Activated naive CD4-positive, alpha-beta T cell (primary cell): ENCODE measurements around the gene STK32B.

Experiments
- DNase-seq, 4 experiments: peaks; one replicate each; lab custom pipeline; 2025; lab: John Stamatoyannopoulos, UW

The STK32B gene

DNA sequence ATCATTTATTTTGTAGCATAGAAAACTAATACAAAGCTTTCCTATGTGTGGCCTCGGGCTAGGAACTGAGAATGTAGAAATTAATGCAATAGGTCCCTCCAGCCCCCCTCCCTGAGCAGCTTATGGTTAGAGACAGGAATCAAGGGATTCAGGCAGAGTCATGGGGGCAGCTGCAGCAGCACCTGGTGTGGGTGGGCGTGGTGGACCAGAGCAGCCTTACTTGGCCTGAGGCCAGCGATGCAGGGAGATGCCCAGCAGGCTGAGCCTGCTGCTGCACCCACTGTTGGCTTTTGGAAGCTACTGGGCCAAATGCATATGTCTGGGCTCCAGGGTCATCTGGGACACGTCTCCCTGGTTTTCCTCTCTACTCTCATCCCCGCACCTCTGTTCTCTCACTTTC, 74.0 kb downstream of the STK32B start:
- no peak for DNase-seq

DNA sequence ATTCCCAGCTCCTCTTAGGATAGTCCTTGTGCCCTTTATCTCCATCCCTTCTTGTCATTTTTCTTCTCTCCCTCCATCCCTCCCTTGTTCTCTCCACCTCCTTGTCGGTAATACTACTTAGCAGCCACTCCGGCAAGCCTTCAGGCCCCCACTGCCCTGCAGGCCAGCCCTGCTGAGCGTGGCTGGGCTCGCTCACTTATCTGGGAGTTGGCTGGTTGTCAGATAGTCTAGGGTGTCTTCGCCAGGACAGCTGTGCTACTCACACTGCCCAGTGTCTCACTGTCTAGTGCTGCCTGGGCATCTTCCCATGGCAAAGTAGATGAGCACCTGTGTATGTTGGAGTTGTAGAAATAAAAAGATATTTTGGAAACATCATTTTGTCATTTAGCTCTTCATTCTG, 75.0 kb downstream of the STK32B start:
- DNase-seq, result no peak

DNA sequence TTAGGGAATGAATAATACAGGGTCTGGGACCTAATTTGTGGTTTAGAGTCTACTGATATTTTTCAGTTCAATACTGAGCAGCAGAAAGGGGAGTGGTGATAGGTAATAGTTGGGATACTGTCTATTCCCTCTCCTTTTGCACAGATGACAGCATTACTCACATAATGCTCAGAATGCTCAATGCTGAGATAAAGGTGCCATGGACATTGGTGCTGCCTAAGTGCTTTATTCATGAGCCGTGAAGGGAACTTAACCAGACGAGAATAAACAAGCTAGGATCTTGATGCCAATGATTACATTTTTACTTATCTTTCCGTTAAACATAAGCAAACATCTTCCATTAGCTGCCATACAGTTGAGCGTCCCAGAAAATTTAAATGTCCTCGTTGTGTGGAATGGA, 75.6 kb downstream of the STK32B start:
- DNase-seq, result no peak

DNA sequence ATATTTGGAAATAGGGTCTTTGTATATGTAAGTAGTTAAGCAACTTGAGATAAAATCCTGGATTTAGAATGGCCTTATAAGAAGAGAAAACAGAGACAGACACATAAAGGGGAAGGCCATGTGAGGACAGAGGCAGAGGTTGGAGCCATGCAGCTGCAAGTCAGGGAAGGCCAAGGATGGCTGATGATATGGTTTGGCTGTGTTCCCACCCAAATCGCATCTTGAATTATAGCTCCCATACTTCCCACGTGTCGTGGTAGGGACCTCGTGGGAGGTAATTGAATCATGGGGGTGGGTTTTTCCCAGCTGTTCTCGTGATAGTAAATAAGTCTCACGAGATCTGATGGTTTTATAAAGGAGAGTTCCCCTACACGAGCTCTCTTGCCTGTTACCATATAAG, 76.3 kb downstream of the STK32B start:
- no peak for DNase-seq

DNA sequence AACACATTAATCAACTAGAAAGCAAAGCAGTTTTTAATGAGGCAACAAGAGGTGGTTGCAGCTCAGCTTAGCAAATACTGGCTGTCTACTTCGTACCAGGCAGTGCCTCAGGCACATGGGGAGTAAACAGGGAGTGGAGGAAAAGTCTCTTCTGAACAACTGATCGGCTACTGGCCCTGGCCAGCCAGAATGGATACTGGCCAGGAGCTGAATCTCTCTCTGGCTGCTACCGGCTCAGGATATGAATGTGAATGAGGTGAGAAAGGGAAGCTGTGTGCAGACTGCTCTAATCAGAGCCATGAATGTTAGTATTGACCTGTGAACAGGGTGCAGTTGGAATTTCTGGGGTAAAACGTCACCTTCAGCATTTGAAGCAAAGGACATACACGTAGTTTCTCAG, 77.3 kb downstream of the STK32B start:
- no peak for DNase-seq

DNA sequence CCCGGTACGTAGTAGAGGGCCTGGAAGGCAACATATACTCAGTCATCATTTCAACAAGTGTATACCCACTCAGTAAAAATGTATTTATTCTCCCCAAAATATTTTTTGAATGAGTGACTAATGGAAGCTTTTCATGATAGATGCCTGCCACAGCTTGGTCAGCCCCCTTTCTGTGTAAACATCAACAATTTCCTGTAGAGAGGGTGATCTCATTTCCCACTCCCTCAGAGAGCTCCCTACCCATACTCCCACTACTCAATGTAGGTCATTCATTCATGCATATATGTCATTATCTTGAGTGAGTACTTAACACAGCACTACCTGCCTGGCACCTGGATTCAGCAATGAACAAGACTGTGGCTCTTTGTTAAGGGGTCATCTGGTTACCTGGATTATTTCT, 81.9 kb downstream of the STK32B start:
- no peak for DNase-seq

DNA sequence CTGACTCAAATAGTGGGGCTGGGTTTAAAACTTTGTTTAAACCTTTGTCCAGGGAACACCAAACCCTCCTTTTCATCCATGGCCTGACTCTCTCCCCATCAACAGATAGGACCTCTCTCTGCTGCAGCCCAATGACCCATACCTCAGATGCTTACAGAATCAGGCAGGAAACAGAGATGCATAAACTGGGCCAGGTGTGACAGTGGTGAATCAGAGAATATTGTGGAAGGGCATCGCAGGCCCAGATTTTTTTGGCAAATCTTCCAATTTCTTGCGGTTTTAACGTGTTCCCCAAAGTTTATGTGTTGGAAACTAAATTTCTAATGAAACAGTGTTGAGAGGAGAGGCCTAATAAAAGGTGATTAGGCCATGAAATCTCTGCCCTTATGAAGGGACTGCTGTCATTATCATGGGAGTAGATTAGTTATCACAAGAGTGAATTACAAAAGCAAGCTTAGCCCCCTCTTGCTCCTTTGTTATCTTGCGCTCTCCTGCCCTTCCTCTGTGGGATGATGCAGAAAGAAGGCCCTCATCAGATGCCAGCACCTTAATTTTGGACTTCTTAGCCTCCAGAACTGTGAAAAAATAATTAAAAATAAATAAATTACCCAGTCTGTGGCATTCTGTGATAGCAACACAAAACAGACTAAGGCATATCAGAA, 82.8 kb downstream of the STK32B start:
- DNase-seq, result no peak

DNA sequence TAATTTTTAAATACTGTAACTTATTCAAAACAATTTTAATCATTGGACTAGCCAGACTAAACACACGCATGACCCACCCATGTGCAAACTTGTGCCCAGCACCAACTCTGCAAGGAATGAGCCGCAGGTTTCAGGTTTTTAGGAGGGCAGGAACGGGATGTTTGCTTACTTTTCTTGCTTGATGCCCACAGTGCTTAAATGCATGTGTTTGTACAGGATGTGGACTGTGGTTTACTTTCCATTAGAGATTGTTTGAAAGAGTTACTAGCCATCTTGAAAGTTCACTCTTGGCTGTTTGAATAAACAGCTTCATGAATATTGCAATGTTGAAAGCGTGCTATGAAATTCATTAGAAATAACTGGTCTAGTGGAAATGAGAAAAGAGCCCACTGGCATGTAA, 83.3 kb downstream of the STK32B start:
- no peak for DNase-seq

DNA sequence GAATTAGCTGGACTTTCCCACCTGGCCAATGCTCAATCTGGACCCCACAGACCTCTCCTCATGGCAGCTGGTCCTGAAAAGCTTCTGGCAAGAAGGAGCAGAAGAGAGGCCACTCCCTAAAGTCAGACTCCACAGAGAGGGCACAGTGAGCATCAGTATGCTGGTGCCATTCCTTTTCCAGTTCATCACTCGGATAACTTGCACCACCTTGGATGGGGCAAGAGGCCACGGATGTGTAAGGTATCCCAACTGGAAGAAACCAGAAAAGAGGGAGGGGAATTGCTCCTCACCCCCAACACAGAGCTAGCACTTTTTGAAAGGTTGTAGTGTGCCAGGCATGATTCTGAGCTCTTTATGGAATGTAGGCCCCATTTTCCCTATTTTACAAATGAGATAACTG, 85.9 kb downstream of the STK32B start:
- no peak for DNase-seq

DNA sequence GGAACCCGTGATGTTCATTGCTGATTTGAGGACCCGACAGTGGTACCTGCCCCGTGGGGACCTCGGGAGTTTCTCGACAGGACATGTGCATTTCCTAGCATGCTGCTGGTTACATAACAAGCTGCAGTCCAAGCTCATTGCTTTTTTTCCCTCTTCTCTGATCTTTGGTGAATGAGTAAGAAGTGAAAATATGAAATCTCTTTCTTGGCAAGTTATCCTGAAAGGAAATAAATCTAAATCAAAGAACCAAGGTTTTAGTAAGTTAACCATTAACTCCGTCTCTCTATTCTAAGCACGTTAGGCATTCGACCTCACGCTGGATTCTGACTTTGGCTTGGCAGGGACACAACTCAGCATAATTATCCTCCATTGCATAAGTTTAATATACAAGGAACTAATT, 86.6 kb downstream of the STK32B start:
- no peak for DNase-seq

DNA sequence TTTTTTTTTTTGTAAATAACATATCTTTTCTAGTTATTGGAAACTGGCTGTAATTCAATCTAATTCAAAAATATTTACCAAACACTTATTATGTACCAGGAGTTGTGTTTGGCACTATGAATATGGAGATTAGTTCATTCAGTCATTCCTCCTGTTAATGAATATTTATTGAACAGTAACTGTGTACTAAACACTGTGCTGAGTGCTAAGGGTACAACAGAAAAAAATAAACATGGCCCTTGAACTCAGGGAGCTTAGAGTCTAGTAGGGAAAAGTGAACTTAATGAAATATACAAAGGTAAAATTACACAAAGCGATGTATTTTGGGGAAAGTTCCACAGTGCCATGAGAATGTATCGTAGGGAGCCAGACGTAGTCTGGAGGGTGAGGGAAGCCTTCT, 87.1 kb downstream of the STK32B start:
- no peak for DNase-seq

DNA sequence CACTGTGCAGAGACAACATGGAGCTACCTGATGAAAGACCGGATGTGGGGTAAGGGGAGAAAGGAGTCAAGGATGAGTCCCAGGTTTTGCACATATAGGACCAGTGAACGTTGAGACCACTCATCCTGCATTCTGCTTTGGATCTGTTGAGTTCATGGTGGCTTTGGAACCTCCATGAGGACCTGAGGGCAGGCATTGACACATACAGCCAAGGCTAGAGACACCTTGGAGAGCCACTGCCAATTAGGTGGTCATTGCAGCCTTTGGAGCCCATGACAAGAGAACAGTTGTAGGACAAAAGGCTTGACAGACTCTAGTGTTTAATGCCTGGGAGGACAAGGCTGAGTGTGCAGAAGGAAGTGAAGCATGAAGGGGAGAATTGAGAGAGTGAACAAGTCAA, 87.9 kb downstream of the STK32B start:
- DNase-seq, result no peak

DNA sequence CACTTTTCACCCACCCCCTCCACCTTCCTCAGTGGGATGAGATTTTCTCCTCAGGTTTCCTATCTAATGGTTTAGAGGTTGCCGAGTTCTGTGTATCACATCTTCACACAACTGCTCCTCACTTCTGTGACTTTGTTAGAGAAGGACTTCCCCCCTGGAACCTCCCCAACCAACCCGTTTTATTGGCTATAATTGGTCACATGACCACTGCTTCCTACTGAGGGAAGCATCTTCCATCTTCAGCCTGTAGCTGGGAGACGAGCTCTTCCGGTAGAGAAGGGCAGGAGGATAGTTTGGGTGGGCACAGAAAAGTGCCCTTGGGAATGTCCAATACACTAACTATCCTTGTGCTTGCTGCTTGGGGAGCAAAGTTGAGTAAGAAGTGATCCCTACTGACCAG, 90.5 kb downstream of the STK32B start:
- no peak for DNase-seq

DNA sequence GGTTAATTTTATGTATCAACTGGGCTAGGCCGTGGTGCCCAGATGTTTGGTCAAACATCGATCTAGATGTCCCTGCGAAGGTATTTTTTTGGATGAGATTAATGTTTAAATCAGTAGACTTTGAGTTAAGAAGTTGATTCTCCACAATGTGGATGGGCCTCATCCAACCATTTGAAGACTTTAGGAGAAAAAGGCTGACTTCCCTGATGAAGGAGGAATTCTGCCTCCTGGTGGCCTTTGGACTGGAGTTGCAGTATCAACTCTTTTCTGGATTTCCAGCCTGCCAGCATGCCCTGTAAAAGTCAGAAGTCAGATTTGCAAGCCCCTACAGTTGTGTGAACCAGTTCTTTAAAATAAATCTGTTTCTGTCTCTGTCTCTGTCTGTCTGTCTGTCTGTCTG, 91.4 kb downstream of the STK32B start:
- no peak for DNase-seq

DNA sequence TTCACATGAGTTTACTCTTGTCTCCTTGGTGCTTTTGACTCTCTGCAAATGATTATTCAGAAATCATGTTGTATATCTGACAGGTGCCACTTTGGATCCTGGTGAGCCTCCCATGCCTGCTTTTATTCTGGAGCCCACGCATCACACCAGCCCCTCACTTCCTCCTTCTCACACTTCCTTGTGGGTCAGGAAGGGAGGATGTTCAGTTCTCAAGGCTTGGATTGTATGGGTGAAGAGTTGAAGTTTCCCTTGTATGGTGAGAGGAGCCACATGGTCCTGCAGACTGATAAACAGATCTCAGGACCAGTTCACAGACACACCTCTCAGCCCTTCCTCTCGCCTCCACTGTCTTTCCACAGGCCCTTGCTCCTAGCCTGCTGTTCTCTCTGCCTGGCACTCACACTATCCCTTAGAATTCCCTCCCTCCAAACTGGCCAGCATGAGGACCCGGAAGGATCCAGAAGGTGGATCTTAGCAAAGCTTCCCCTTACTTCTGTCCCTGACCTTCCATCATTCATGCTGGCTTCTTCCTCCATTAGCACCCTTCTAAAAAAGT, 92.1 kb downstream of the STK32B start:
- no peak for DNase-seq

DNA sequence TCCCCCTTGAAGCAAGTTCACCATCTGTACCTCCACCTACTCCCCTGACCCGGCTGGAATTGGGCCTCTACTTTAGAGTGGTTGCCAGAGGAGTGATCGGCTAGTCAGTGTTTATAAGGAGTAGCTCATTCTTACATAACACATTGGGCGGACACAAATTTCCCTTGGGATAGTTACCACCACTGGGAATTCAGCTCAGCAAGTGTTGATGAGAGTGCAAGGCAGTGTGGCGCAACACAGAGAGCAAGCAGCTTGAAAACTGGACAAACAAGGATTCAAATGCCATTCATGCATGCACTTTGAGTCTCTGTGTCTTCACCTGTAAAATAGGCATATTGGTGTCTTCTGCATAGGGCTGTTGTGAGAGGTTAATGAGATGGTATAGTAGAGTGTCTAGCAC, 92.7 kb downstream of the STK32B start:
- DNase-seq, result no peak

DNA sequence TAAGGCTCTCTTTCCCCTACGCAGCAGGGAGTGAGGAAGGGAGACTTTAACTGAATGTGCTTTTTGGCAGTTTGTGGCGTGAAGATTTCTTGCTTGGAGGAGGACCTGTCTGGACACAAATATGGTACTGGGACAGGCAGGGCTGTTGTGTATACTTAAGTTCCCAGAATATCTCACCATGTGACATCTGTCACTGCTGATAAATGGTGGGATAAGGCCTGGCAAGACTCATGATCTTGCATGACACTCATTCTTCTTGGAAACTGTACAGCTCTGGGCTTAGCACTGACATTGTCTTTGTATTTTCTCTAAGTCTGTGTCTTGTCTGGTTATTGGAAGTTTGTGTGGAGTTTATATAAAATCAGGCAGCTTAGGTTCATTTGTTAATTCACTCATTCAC, 93.1 kb downstream of the STK32B start:
- no peak for DNase-seq

DNA sequence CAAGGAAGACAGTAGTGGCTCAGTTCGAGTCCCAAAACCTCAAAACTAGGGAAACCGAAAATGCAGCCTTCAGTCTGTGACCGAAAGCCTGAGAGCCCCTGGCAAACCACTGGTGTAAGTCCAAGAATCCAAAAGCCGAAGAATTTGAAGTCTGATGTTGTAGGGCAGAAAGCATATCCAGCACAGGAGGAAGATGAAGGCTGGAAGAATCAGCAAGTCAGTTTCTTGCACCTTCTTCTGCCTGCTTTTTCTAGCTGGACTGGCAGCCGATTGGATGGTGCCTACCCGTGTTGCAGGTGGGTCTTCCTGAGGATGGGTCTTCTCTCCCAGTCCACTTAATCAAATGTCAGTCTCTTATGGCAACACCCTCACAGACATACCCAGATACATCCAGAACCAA, 95.0 kb downstream of the STK32B start:
- no peak for DNase-seq

DNA sequence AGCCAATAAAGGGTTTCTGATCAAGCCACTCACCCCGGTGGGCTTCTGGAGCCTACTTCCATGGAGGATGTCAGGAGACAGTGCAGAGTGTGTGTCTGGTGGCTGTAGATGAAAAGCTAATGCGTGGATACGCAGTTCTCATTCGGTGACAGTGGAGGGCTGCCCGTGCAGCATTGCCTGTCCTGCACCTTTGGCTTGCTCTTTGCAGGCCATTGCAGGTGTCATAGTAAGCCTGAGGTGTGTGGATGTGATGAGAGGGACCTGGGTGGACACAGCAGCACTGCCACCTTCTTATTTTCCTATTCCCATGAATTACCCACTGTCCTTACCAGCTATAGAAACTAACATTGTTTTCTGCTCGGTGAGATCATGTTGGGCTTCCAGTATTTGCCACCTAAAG, 101.2 kb downstream of the STK32B start:
- no peak for DNase-seq

DNA sequence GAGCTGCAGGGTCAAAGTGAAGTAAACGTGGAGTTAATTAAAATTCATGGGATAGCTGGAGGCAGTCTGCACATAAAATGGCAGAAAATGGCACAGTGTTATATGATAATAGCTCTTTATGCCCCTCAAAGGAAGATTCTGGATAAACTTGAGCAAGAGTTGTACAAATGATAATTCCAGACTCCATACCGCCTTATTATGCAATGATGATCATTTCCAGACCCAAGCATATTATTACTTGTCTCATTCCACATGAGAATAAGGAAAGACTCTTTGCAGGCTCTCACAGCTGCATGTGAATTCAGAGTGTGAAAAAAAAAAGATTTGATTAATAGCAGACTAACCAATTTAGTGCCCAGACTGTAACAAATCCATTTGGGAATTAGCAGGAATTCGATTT, 105.4 kb downstream of the STK32B start:
- DNase-seq, result no peak

DNA sequence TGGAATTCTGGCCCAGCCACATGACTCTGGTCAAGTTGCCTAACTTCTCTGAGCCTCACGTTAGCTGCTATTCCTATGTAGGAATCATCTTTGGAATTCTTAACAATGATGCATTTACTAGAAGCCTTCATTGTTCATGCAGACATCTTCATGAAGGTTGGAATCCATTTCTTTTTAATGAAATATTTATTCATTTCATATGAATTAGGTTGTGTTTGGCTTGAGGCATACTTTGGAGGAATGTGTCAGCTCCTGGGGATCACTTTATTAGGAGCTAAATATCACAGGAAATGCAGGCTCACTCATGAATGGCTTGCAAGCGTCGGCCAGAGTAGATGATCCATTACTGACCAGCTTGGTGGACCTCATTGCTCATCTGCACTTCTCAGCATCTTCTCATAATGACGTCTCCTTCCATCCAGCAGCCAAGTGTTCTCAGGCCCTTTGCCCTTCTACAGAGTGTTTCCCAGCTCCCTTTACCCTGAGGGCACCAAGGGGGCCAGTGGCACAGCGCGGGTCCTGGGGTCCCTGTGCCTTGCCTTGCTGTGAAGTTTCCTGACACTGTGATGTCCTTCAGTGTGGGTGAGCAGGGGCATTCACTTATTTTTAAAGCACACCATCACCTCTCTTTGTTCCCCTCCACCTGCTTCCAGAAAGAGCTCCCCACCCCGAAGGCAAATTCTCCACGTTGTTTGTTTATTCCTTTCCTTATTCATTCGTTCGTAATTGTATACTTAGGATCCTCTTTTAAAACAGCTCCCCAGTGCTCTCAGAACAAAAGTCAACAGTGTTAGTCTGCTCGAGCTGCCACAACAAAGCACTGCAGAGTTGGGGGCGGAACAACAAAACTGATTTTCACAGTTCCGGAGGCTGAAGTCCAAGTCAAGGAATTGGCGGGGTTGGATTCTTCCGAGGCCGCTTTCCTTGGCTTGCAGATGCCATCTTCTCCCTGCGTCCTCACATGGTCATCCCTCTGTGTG, 106.8 kb downstream of the STK32B start:
- no peak for DNase-seq

DNA sequence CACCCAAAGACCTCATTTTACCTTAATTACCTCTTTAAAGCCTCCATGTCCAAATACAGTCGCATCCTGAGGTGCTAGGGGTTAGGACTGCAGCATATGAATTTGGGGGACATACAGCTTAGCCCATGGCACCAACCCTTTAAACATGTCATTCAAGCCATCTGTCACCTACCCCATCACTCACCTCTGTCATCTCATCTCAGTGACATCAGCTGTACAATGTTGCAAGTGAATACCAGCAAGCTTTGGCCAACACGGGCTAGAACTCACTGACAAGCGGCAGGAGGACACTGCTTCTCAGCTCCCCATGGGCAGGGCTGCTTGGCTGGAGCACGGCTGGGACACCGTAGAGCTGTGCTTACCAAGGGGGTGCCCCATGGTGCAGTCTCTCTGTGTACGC, 107.5 kb downstream of the STK32B start:
- no peak for DNase-seq

DNA sequence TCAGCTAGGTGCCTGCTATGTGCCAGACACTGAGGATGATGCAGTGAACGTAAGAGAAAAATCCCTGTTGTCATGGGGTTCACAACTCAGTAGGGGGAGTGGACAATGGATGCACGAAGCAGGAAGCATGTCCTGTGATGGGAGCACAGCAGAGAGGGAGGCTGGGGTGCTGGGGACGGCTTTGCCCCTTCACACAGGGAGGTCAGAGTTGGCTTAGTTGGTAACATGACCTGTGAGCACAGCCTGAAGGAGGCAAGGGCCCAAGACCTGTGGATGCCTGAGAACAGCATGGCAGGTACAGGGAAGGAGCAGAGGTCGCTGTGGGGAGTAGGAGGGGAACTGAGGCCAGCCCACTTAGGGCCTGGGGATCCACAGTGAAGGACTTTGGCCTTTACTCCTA, 109.4 kb downstream of the STK32B start:
- DNase-seq, result no peak
